NCI-H510A treated with DMSO at 0.1 percent for 48 hours (cell line): ENCODE data around the gene PGM5.
"Not testable (repeated sequence)": the region's sequence is repeated elsewhere in the genome, so short reads cannot be mapped to it uniquely, and the experiment has no call there.

Source experiments
- DNase-seq: peaks from one replicate; lab custom pipeline; 2025; lab: John Stamatoyannopoulos, UW

PGM5 gene

DNA sequence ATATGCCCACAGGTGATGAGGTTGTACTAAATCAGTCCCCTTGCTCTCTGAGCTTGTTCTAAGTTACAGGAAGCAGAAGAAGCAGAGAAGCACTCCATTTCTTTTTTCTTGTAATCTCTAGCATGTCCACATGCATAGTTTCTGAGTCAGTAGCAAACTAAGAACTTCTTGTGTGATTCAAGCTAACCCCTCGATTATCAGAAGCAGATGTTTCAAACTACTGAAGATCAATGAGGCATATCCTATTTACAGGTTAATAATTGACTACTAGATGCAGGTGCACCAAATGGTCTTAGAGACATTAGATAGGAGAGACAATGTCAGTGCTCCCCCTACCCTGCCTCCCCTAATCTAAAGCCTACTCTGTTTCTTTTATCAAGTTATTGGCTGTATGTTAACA lies 21.3 kb downstream of the PGM5 start:
- DNase-seq = not testable (repeated sequence)

DNA sequence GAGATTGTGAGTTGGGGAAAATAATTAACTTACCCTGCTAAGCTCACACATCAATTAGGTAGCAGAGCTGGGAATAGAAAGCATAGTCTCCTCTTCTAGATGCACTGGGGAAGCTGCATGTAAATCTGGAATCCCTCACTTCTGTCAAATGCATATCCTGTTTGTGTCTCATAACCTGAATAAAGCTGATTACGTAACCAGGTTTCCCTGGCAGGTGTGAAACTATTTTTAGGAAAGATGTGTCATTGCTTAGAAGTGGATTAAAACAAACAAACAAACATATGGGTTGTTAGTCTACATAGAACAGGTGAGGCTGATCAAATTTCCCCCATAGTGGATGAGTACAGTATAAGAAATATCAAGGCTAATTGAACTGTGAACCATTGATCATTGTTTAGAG lies 27.5 kb downstream of the PGM5 start:
- DNase-seq = not testable (repeated sequence)

DNA sequence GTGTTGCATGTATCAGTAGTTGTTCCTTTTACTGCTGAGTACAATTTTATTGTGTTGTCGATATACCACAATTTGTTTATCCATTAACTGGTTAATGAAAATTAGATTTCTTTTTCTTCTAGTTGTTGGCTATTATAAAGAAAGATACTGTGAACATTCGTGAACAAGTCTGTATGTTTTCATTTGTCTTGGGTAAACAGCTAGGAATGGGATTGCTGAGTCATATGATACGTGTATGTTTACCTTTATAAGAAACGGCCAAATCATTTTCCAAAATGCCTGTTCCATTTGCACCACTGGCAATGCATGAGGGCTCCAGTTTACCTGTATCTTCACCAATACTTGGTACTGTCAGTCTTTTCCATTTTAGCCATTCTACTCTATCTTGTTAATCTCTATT lies 33.1 kb downstream of the PGM5 start:
- DNase-seq = not testable (repeated sequence)

DNA sequence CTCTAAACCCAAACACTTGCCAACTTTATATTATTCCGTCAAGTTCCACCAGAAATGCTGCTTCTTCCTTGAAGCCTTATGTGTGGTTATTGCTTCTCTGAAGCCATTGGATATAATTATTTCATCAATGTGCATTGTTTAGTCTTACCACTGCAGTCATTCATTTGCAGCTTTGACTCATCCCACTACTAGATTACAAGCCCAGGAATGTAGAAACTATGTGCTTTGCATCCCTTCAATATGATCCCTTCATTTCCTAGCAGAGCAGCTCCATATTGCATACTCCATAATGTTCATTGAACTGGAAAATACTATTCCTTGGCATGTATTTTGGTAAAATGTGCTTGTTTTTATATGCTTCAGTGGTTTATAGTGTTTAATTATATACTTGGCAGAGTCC lies 34.3 kb downstream of the PGM5 start:
- DNase-seq = not testable (repeated sequence)

DNA sequence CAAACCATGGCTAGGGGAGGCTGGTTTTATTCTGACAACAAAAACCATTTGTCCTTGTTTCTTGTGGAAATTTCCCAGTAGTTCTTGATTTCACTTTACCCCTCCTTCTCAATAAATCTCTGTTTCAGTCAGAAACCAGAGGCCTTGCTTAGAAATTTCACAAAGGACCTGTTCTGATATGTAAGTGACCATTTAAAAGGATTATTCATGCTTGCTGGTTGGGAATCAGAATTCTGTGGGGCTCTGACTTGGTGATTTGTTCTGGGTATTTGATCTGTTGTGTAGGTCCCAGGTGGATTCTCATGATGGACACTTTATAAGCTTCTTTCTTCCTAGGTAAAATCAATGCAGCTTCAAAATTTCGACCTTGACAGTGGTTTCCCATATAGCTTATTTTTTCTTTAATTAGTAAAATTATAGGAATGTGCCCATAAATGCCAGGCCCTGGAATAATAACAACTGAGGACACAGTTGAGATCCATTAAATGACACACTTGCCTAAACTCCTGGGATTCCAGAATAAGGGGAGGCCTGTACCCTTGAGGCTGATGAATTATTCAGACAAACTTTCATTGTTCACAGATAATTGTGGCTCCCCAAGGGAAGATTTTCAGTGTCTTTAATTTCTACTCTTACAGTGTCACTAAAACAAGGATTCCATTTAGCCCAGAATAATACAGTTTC lies 40.1 kb downstream of the PGM5 start:
- DNase-seq = not testable (repeated sequence)

DNA sequence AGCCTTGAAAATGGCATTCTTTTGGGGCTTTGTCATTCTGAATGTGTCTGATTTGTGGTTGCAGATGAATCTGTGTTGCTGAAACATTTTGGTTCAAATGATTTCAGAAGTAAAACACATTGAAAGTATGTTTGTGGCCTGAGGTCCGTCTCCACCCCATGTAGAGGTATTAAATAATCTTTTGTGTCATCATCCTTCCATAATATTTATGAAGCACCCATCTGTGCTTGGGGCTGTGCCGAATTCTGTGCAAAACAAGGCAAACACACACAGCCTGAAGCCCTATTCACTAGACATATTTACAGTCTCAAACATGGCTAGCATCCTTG lies 40.6 kb downstream of the PGM5 start:
- DNase-seq = not testable (repeated sequence)

DNA sequence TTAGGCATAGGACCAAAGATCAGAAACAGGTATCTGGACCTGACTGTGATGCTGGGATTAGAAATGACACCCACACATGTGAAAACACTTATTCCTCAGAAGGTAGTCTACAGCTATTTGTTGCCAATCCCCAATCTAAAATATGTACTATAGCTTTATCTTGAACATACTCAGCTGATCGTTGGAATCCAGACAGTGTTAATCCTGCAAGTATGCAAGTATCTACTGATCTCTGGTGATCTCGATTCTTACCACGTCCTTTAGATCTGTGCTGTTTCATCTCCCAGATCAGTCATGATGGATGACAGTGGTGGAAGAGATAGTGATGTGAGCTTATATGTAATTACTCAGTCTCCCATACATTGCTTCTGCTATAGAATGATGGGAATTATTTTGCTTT lies 41.4 kb downstream of the PGM5 start:
- not testable (repeated sequence) for DNase-seq

DNA sequence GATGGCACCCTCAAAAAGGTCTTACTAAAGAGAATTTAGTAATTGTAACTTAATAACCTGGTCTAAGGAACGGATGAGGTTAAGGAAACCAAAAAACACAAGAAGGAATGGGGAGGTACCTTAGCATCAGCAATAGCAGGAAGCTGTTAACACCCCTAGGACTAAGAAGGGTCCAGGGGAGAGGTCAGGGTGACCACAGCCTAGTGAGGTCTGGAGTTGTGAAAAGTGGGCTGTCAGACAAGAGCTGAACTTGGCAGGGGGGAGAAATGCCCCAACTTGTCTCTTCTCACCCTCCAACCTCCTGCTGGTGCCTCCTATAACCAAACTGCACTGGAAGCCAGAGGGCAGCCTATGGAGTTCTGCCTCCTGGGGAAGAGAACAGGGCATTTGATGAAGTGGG lies 41.9 kb downstream of the PGM5 start:
- not testable (repeated sequence) for DNase-seq

DNA sequence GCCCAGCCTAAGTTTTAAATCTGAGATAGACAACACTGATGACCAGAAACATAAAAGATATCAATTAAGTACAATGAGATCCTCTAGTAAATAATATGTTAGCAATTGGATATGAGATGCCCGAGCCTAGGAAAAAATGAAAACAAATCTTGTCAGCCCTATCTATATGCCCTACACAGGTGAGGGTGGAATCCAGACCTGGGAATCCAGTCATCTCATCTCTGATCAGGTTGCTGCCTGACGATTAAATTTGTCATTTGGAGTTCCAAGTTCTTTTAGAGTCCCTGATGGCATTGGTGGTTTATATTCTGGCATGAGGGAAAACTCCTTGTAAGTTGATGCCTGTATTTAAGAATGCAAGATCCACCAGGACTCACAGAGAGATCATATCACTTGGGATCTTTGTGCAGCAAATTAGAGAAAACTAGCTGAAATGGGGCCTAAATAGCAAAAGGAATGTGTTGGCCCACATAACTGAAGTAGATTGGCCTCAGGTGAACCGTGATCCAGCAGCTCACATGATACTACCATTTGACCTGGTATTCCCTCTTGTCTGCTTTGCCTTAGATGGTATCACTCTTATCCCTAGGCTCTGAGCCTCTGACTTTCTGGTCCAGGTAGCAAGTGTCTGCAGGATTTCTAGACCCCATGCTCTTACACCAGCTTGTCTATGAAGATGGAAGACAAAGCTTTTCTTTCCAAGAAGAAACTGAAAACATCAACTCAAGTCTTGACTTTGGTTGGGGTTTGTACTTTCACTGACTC lies 48.2 kb downstream of the PGM5 start:
- not testable (repeated sequence) for DNase-seq

DNA sequence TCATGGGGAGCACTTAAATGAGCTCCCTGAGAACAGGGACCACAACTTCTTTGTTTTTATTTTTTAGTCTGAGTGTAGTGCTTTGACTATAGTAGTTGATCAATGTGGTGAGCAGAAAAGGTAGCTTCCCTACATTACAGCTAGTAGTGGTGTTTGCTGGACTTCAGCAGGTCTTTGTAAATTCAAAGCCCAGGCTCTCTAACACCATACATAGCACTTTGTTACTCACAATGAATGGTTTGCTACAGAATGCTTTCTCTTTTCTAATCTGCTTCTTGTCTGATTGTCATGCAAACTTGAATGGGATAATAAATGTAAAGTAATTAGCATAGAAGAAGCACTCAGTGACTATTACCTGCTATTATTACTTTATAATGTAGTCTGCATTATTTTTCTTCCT lies 55.5 kb downstream of the PGM5 start:
- not testable (repeated sequence) for DNase-seq

DNA sequence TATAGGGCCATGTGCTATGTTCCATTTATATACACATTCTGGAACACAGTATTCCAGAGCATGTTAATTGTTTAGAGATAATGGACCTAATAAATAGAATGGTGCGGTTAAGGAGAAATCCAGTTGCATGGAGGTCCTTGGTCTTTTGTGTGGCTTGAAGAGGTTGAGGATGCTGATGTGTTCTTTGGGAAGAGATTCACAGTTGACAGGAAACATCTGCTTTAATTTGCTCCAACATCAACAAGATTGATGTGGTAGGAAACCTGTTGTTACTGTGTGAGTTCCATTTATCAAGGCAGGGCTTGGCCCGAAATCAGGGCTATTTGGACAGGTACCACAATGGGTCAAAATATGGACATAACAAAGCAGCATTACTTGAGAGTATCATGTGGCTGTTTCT lies 56.3 kb downstream of the PGM5 start:
- not testable (repeated sequence) for DNase-seq

DNA sequence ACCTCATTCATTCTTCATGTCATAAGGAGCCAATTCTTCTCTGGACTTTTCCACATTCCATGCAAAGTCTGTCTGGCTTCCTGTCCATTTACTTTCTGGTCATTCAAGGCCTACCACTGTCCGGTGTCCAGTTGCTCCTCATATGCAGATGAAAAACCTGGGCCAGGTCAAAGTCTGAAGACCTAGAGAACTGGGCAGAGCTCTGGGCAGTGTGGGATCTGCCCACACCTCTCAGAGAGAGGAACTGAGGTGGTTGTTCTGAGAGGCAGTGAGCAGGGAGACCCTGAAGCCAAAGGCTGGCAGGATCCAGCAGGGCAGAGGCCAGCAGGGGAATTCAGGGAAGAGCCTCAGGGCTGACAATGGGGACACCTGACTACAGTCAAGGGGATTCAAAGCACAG lies 58.7 kb downstream of the PGM5 start:
- DNase-seq = not testable (repeated sequence)

DNA sequence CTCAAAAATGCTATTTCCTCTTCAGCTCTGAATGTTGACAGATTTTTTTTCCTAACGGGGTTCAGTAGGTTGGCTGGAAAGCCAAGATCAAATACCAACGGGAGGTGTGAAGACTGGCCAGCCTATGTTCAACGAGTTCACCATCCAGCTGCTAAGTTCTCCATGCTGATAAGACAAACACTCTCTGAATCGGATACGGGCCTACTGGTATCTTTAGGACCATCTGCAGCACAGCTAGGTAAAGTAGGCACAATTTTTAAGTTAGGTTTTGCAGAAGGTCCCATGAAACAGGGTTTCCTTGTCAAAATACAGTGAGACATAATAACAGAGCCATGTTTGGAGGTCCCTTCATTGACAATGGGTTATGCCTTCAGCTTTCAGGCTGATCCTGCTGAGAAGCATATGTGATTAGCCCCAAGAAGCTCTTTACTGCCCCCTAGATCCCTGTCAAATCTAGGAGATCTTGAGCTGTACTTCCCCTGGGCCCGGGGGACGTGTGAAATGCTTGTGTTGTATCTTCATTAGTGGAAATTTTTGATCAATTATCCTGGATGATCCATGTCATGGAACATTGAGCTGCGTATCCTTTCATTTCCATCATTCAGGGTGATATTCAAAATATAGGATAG lies 60.6 kb downstream of the PGM5 start:
- DNase-seq = no peak

DNA sequence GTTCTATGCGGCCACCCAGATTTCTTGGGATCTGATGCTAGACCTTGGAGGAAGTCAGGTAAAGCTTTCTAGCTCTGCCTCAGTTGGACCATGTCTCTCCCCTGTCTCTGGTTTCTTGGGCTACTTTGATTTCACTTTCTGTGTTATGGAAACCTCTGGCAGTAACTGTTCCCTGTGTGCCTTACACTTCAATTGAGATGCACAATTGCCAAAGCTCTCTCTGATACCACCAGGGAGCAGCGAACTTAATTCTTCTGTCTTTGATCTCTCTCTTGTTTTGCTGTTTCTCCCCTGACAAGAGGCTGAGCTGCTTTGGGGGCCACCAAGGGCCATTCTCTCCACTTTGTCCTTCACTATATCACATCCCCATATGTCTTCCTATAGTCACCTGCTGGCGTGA lies 61.4 kb downstream of the PGM5 start:
- DNase-seq = no peak

DNA sequence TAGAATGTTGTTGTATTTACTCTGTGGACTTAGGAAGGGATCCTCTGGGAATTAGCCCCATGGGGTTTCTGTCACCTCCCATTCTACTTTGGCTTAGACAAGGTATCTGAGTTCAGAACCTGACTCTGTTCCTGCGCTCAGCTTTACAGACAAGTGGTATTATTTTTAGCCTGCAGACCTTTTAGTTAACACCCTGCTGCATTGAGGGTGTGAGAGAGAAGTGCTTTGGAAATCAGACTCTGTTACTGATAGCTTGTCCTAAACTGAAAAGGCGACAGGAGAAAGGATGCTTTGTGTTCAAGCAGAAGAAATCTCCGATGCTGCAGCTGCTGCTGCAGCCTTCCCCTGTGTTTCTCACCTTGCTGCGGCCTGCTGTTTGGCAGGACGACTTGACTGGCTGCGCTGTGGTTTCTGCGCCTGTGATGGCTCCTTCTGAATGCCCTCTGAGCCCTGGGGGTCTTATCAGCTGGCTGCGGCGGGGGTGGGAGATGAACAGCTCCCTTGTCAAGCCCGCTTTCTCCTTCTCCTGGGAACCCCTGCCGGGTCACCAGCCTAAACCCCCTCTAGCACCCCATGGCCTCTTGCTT lies 61.9 kb downstream of the PGM5 start:
- no peak for DNase-seq

DNA sequence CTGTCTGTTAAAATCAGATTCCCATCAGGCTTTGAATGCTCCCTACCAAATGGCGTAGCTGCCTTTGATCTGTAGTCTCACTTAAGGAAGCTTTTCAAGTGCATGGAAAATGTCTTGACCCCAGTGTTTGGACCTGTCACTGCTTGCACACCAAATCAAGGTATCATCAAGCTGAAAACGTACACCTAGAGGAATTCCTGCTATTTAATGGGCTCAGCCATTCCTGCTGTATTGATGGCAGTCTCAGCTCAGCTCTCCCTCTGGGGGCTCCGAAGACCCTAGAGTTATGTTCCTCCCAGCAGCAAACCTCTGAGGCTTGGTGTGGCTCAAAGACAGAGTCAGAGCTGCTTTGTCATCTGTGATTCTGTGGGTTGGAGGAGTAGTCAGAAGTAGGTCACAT lies 63.5 kb downstream of the PGM5 start:
- no peak for DNase-seq

DNA sequence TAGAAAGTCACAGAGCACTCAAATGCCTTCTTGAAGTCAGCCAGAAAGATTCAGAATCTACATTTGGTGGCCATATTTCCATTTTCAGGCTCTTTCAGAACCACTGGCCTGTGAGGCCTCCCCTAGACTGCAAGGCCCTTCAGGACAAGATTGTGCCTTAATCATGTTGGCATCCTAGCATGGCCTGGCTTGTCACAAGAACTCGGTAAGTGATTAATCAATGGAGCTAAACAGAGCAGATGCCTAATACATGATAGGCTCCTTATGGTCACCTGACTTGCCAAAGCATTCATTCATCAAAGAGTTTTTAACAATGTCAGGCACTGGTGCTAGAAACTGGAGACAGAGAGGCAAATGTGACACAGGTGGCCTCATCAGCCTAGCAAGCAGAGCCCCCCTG lies 70.3 kb downstream of the PGM5 start:
- DNase-seq = no peak

DNA sequence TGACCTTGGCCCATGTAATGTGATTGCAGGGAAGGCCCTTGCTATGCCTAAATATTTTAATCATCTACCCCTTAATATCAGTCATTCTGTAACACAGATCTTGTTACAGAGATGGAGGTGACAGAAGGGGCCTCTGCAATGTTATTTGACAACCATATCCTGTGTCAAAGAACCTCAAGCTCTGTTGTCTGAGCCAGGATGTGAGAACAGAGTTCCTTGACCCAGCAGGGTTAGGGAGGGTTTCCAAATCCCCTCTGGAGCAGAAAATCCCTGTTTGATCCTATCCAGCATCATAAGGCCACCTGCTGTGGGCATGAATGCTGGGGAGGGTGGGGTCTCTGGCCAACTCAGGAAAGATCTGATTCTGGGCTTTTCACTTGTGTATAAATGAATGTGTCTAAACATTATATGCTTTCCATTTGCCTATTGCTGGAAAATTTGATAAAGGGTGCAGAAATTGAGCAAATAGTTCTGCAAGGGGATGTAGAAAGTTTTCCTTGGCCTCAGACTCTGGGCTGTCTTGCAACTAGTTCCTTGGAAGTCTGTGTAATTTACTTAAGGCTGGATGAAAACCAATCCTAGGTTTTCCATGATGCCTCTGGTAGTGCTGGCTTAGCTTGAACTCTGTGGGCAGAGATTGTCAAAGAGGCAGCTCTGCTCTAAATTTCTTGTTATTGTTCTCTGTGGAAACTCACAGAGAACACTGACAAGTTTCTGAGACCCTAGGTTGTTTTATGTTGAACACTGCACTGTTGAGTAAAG lies 71.0 kb downstream of the PGM5 start:
- no peak for DNase-seq

DNA sequence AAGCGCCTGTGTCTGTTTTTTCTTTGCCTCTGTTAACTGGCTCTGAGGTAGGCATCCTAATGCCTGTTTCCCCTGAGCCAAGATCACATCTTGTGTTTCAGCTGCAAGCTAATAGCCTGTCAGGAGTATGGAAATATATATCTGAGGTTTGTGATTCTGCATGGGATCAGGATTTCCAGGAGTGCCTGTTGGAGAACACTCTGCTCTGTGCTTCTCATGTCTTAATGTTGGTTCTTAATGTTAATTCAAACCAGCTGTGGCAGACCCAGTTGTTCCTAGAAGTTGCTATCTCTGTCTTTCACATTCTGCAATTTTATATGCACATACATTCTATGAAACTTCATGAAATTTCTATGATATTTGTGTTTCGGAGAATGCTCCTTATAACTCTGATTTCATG lies 72.1 kb downstream of the PGM5 start:
- no peak for DNase-seq

DNA sequence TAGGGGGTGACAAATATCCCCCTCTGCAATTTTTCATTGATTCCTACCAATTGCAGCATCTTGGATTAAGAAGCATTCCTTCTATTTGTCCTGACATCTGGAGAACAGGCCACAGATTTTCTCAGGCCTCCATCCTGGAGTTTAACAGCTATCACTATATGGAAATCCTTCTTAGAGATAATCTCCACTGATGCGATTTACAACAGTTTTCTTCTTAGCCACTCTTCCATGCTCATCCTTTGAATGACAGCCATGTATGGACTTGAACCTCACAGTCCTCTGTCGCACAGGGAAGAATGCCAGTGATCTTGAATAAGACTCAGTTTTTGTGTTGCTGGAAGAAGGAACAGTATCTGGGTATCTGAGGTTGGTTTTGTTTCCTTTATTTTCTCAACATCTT lies 73.2 kb downstream of the PGM5 start:
- DNase-seq = no peak

DNA sequence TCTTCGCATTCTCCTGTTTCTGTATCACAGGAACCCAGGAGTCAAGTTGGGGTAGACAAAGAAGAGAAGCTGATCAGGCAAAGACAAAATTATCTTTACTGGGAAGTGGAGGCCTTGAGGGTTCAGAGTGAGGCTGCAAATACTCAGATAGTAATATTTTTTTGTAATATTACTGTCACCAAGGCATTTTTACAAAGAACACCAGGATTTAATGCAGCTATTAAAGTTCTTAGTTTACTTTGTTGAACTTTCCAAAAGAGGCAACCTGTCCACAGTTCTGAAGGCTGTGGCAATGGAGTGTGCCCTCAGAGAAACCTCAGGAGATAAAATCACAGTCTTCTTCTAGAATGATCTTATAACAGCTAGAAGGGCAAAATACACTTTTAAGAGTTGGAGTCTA lies 74.9 kb downstream of the PGM5 start:
- no peak for DNase-seq

DNA sequence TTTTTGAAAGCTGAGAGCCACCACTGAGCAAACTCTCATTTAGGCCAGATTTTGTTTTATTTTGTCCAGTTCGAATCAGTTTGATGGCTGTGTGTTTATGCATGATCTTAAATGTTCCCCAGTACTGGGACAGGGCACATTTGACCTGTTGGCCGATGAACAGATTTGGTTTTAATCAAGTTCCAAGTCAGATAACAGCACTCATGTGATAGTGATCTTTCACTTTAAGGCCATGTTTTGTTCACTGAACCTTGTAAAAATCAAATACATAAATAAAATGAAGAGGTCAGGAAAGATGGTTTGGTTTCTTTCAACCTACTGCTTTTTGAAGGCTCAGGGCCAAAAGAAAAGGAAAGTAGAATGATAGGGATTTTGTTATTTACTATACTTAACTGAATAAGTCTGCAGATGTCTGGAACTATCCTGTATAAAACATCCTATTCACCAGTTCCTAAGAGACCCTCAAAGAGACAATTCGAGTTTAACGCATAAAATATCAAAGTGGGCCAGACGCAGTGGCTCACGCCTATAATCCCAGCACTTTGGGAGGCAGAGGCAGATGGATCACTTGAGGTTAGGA lies 77.2 kb downstream of the PGM5 start:
- DNase-seq = no peak
